Activated CD4-positive, CD25-positive, alpha-beta regulatory T cell (primary cell): Measurements from ENCODE around the gene TSC2.

ENCODE experiments used
- DNase-seq, 4 experiments: peaks; one replicate each; lab custom pipeline; 2025; lab: John Stamatoyannopoulos, UW

TSC2 gene

GRCh38 chr16:2043667-2044451 is 3.9 kb upstream of the TSC2 start:
- DNase-seq, result no peak

GRCh38 chr16:2044541-2044940 is 3.2 kb upstream of the TSC2 start:
- no peak for DNase-seq

- DNase-seq, result no peak
Observed at GRCh38 chr16:2045965-2046892, 1.6 kb upstream of the TSC2 start.

- DNase-seq, result no peak
Observed at GRCh38 chr16:2046893-2047329, 874 bp upstream of the TSC2 start.

- DNase-seq, result no peak
Observed at GRCh38 chr16:2048116-2048543, 345 bp downstream of the TSC2 start.

- no peak for DNase-seq
Observed at GRCh38 chr16:2053211-2053610, 5.4 kb downstream of the TSC2 start.

- DNase-seq, result no peak
Observed at GRCh38 chr16:2053897-2054296, 6.1 kb downstream of the TSC2 start.

GRCh38 chr16:2054543-2055245 is 6.9 kb downstream of the TSC2 start:
- no peak for DNase-seq

GRCh38 chr16:2056077-2056476 is 8.3 kb downstream of the TSC2 start:
- no peak for DNase-seq

GRCh38 chr16:2056681-2057407 is 9.1 kb downstream of the TSC2 start:
- no peak for DNase-seq

- no peak for DNase-seq
Observed at GRCh38 chr16:2057438-2057837, 9.7 kb downstream of the TSC2 start.

- DNase-seq, result no peak
Observed at GRCh38 chr16:2058420-2058819, 10.6 kb downstream of the TSC2 start.

- DNase-seq, result no peak
Observed at GRCh38 chr16:2058872-2059271, 11.1 kb downstream of the TSC2 start.

- no peak for DNase-seq
Observed at GRCh38 chr16:2060346-2060745, 12.6 kb downstream of the TSC2 start.

GRCh38 chr16:2061023-2061422 is 13.2 kb downstream of the TSC2 start:
- DNase-seq, result no peak

- DNase-seq, result no peak
Observed at GRCh38 chr16:2061526-2061925, 13.7 kb downstream of the TSC2 start.

- DNase-seq, result no peak
Observed at GRCh38 chr16:2062801-2063200, 15.0 kb downstream of the TSC2 start.

- no peak for DNase-seq
Observed at GRCh38 chr16:2063861-2064260, 16.1 kb downstream of the TSC2 start.

GRCh38 chr16:2064368-2064945 is 16.7 kb downstream of the TSC2 start:
- no peak for DNase-seq

GRCh38 chr16:2066139-2066538 is 18.4 kb downstream of the TSC2 start:
- no peak for DNase-seq
